ENCODE results near the gene PRPF18.
"Not testable (repeated sequence)": the region's sequence is repeated elsewhere in the genome, so short reads cannot be mapped to it uniquely, and the experiment has no call there.

PRPF18 gene

GRCh38 chr10:13586676-13587355 lies at the start of gene PRPF18:
TSS of gene PRPF18 (plus strand) at chr10:13586965. CDS start at chr10:13587087, 122 bp downstream.
- peak within 1 kb of the TSS; percentile 68 to 85 (median 73) for H3K27ac Mint-ChIP-seq
- peak; percentile 97 to 99 (median 99) for TF ChIP-seq CTCF (IDR thresholded peaks at IDR 0.05; ENCODE audit: unreplicated experiment in 3 of 3)

GRCh38 chr10:13537985-13538384 lies 48.8 kb upstream of the PRPF18 start:
- H3K4me3 Mint-ChIP-seq; H3K36me3 Mint-ChIP-seq (ENCODE audit: low read depth); H3K27ac Mint-ChIP-seq; H3K4me1 Mint-ChIP-seq; H3K9me3 Mint-ChIP-seq: not testable (repeated sequence)
- peaks cover 17% of the 10 kb centered on the region for H3K27me3 Mint-ChIP-seq (ENCODE audit: low read depth)

More at GRCh38 chr10:13586676-13587355, at the start of gene PRPF18:
- H3K4me3 Mint-ChIP-seq: peak within 1 kb of the TSS; percentile 100
- peaks cover 20% of the 10 kb centered on the region for H3K4me1 Mint-ChIP-seq
- peaks cover 19% of the 10 kb centered on the region for H3K27me3 Mint-ChIP-seq (ENCODE audit: low read depth)
- H3K36me3 Mint-ChIP-seq (ENCODE audit: low read depth): no peaks in the 10 kb centered on the region
- no peaks in the 10 kb centered on the region for H3K9me3 Mint-ChIP-seq

- H3K36me3 Mint-ChIP-seq (ENCODE audit: low read depth): no peaks in the 10 kb centered on the region
- H3K4me3 Mint-ChIP-seq: no peak overlapping the region
- no peak for TF ChIP-seq CTCF (IDR thresholded peaks at IDR 0.05; ENCODE audit: unreplicated experiment in 3 of 3)
- peaks cover 9% of the 10 kb centered on the region for H3K27me3 Mint-ChIP-seq (ENCODE audit: low read depth)
- peaks cover 6% of the 10 kb centered on the region for H3K9me3 Mint-ChIP-seq
- no peaks in the 10 kb centered on the region for H3K4me1 Mint-ChIP-seq
- no peak overlapping the region for H3K27ac Mint-ChIP-seq
Measured at GRCh38 chr10:13542533-13542932, 44.2 kb upstream of the PRPF18 start.

GRCh38 chr10:13550802-13551201 lies 36.0 kb upstream of the PRPF18 start:
- H3K9me3 Mint-ChIP-seq: peaks cover 32% of the 10 kb centered on the region
- H3K27ac Mint-ChIP-seq: no peak overlapping the region
- H3K4me3 Mint-ChIP-seq: no peak overlapping the region
- no peaks in the 10 kb centered on the region for H3K4me1 Mint-ChIP-seq
- no peaks in the 10 kb centered on the region for H3K27me3 Mint-ChIP-seq (ENCODE audit: low read depth)
- no peak for TF ChIP-seq CTCF (IDR thresholded peaks at IDR 0.05; ENCODE audit: unreplicated experiment in 3 of 3)
- peaks cover 4% of the 10 kb centered on the region for H3K36me3 Mint-ChIP-seq (ENCODE audit: low read depth)

- Mint-ChIP-seq H3K27ac (no peak overlapping the region), H3K9me3 (peaks cover 11% of the 10 kb centered on the region), H3K36me3 (ENCODE audit: low read depth) (no peaks in the 10 kb centered on the region), H3K4me3 (no peak overlapping the region), H3K27me3 (ENCODE audit: low read depth) (no peaks in the 10 kb centered on the region), H3K4me1 (peaks cover 12% of the 10 kb centered on the region)
- TF ChIP-seq CTCF (IDR thresholded peaks at IDR 0.05; ENCODE audit: unreplicated experiment in 3 of 3): no peak
Measured at GRCh38 chr10:13555884-13556510, 30.8 kb upstream of the PRPF18 start.

- H3K36me3 Mint-ChIP-seq (ENCODE audit: low read depth): no peaks in the 10 kb centered on the region
- no peak overlapping the region for H3K27ac Mint-ChIP-seq
- TF ChIP-seq CTCF (IDR thresholded peaks at IDR 0.05; ENCODE audit: unreplicated experiment in 3 of 3): no peak
- H3K27me3 Mint-ChIP-seq (ENCODE audit: low read depth): peaks cover under 1% of the 10 kb centered on the region
- peaks cover 12% of the 10 kb centered on the region for H3K4me1 Mint-ChIP-seq
- no peak overlapping the region for H3K4me3 Mint-ChIP-seq
- peaks cover 15% of the 10 kb centered on the region for H3K9me3 Mint-ChIP-seq
Measured at GRCh38 chr10:13559124-13559700, 27.6 kb upstream of the PRPF18 start.
